RWPE1 (cell line): ENCODE measurements around the gene TRPV2.
"Not testable (repeated sequence)": the region's sequence is repeated elsewhere in the genome, so short reads cannot be mapped to it uniquely, and the experiment has no call there.

Experiments
- CTCF ChIA-PET: fragments of 350-600 bp; sonication (Branson Sonifier 250); formaldehyde crosslinking; extraction: SDS; loops from one replicate; lab custom pipeline; 2021; lab: Yijun Ruan, JAX
- POLR2A ChIA-PET: fragments of 400-600 bp; formaldehyde crosslinking; extraction: SDS; loops from one replicate; lab custom pipeline; 2020; ENCODE audit warnings: antibody characterized with exemption; ENCODE audit not compliant: low non-redundant PET; lab: Yijun Ruan, JAX
- DNase-seq: peaks from one replicate; pipeline ENCODE4 v3.0.0; 2012; ENCODE audit warnings: low spot score
- H3K27ac ChIP-seq: fragments of 450-650 bp; 2 replicates; pipeline ENCODE4 v1.5.1; 2017
- TF ChIP-seq, protein P1 (sequence below): fragments of 450-650 bp; conservative IDR thresholded peaks from 2 replicates; pipeline ENCODE4 v1.5.1; 2017; ENCODE audit warnings: low read depth, mild to moderate bottlenecking

TRPV2 gene

DNA sequence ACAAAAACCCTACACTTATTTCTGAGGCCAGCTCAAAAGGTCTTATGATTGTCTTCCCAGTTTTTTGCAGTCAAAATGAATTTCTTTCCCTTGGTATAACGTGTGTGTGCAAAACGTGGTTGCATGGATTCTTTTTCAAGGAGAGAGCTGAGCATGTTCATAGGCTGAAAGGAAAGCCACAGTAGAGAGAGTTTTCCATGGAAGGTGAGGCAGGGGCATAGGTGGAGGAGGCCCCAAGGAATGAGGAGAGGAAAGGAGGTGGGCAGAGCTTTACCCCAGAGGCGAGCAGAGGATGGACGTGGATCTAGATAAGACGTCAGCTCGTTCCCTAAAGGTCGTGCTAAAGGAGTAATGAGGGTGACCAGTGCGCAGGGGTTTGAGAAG is 22.8 kb downstream of the TRPV2 start:
- DNase-seq = no peak
- TF ChIP-seq, protein P1, sequence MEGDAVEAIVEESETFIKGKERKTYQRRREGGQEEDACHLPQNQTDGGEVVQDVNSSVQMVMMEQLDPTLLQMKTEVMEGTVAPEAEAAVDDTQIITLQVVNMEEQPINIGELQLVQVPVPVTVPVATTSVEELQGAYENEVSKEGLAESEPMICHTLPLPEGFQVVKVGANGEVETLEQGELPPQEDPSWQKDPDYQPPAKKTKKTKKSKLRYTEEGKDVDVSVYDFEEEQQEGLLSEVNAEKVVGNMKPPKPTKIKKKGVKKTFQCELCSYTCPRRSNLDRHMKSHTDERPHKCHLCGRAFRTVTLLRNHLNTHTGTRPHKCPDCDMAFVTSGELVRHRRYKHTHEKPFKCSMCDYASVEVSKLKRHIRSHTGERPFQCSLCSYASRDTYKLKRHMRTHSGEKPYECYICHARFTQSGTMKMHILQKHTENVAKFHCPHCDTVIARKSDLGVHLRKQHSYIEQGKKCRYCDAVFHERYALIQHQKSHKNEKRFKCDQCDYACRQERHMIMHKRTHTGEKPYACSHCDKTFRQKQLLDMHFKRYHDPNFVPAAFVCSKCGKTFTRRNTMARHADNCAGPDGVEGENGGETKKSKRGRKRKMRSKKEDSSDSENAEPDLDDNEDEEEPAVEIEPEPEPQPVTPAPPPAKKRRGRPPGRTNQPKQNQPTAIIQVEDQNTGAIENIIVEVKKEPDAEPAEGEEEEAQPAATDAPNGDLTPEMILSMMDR = no peak
- H3K27ac ChIP-seq = peak overlapping the region; percentile 94
- ChIA-PET CTCF (interaction anchor here (0.6 to 1.6 kb wide), 4 partner anchors 10 to 786 kb away, joined by 3 to 7 read pairs (median 5); no protein-coding TSS in a partner anchor), POLR2A (interaction anchor here (0.8 to 1.5 kb wide), 5 partner anchors 10 to 57 kb away, joined by 3 to 13 read pairs (median 4); partner anchors contain the start of gene UBB)

DNA sequence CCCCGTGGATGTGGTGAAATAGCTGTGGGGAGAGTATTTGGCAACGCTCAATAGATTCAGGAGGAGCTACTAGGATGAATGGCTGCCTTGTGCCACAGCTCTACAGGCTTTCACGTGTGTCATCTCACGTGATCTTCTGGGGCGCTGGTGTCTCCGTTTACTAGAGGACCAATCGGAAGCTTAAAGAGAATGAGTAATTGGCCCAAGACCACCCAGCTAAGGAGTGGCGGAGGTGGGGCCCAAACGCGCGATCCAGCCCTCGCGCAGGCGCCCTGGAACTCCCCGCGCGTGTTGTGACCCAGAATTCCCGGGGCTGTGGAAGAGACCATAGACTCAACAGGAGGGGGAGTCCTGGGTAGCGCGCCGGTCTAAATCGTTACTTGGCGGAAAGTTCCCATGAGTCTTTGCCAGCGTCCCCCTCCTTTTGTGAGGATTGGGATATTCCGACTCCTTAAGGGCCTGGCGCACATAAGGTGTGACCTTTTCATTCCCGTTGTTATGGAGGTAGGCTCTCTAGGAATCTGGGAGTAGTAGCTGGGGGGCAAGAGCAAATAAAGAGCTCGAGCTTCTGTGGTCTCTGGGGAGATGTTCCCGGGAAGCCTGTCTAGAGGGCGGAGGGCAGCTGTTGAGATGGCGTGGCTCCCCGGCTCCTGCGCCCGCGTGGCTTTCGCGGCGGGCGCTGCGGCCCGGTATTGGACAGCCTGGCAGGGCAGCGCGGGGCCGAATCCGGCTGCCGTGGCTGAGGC is 23.4 kb downstream of the TRPV2 start:
- peak; percentile 99 for DNase-seq
- peak overlapping the region; percentile 94 for H3K27ac ChIP-seq
- TF ChIP-seq, protein P1 = no peak
- CTCF ChIA-PET = interaction anchor here (0.6 to 1.6 kb wide), 3 partner anchors 11 to 213 kb away, joined by 3 to 7 read pairs (median 6); no protein-coding TSS in a partner anchor
- POLR2A ChIA-PET = interaction anchor here (0.8 to 1.5 kb wide), 6 partner anchors 9 to 58 kb away, joined by 3 to 13 read pairs (median 4); partner anchors contain the start of gene UBB

DNA sequence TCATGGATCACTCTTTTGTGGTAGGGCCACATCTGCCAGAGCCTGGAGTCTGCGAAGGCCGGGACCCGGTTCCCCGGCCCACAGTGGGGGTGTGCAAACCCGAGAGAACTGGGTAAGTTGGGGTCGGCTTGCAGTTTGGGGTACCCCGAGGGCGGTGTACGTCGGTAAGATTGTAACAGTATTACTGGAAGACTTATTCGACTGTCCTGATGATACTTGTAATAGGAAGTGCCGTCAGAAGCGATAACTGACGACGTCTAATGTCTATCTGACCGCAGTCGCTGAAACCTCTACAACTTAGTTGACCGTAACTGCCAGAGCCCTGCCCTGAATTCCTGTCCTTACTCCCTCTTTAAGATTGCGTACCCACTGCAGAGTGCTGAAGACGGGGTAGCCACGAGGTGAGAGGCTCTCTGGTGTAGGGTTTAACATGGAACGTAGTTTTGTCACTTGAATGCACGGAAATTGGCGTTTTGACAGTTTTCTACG is 24.0 kb downstream of the TRPV2 start:
- ChIA-PET CTCF (interaction anchor here (1.6 kb wide), 1 partner anchor 75 kb away, joined by 7 read pairs; no protein-coding TSS in a partner anchor), POLR2A (interaction anchor here (1.1 to 1.3 kb wide), 3 partner anchors 10 to 16 kb away, joined by 3 to 5 read pairs (median 4); no protein-coding TSS in a partner anchor)
- peak overlapping the region; percentile 94 for H3K27ac ChIP-seq
- TF ChIP-seq, protein P1 = no peak
- DNase-seq = no peak

DNA sequence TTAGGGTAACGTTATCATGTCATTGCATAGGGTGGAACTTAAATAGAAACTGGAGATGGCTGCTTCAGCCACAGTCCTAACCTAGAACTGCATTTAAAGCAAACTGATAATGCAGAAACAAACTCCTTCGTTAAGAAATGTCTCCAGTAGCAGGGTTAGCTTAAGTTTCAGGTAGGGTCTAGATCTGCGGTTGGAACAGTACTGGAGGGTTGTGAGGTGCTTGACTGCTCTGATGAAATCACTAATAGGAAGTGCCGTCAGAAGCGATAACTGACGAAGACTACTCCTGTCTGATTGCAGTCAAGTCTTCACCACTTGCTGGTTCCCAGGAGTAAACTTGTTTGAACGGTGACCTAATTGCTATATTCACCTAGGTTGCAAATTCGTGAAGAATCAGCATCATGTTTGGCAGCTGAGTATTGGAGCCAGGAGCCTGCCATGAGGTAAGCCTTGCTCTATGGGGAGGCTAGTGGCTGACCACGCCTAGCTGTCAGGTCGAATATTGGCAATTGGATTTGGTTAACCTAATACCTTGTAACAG is 24.5 kb downstream of the TRPV2 start:
- TF ChIP-seq, protein P1 = no peak
- no peak for DNase-seq
- ChIA-PET POLR2A (interaction anchor here (0.6 kb wide), 1 partner anchor 70 kb away, joined by 5 read pairs; no protein-coding TSS in a partner anchor), CTCF (interaction anchor here (0.6 to 0.7 kb wide), 3 partner anchors 54 to 748 kb away, joined by 3 to 4 read pairs (median 3); no protein-coding TSS in a partner anchor)
- peak overlapping the region; percentile 94 for H3K27ac ChIP-seq

DNA sequence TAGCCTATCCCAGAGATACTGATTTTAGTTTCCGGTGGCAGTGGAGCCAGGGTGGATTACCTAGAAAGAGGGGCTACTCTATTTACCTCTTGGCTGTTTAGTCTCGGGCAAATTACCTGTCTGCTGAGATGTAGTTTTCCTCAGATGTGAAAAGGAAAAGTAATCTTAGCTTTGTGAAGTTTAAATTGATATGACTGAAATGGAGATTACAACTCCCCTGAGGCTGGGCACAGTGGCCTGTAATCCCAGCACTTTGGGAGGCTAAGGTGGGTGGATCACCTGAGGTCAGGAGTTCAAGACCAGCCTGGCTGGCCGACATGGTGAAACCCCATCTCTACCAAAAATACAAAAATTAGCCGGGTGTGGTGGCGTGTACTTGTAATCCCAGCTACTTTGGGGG is 25.0 kb downstream of the TRPV2 start:
- POLR2A ChIA-PET, DNase-seq: not testable (repeated sequence)
- H3K27ac ChIP-seq = peak overlapping the region; percentile 94
- CTCF ChIA-PET = interaction anchor here (0.6 to 1.3 kb wide), 5 partner anchors 11 to 748 kb away, joined by 3 to 4 read pairs (median 3); no protein-coding TSS in a partner anchor

DNA sequence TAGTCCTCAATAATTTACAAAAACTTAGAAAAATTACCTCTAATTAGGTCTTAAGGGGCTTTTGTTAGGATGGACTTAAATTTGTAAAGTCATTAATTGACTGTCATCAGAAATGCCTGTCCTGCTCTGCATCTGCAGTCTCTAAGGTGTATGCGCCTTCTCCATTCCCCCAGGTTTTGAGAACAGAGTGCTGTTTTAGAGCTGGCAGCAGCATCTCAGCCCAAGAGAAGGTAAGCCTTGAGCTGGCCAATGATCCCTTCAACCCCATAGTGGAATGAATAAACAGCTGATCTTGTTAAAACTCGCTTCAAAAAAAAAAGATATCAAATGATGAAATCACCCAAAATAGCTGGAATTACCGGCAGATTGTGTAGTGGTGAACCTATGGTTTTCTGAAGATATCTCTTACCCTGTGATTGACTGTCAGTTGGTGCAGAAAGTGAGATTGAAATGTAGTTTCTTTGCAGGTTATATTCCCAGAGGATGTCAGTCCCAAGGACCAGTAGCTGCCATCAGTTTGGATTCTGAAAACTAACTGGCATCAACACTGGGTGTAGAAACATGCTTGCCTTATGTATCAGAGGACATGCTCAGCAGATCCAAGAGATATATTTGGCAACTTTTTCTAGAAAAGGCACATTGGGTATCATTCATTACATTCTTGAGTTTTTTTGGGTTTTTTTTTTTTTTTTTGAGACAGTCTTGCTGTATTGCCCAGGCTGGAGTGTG is 25.7 kb downstream of the TRPV2 start:
- CTCF ChIA-PET = interaction anchor here (0.5 to 1.3 kb wide), 4 partner anchors 10 to 747 kb away, joined by 3 to 11 read pairs (median 4); no protein-coding TSS in a partner anchor

More for the DNA sequence above, 25.7 kb downstream of the TRPV2 start:
- peak overlapping the region; percentile 94 for H3K27ac ChIP-seq
- TF ChIP-seq, protein P1 = no peak
- DNase-seq = no peak
- POLR2A ChIA-PET = no interaction called here
